Astrocyte (in vitro differentiated cells and primary cell): ENCODE results near the gene PLEKHM3.

ENCODE experiments used
- CTCF ChIP-seq: IDR thresholded peaks from 2 replicates; pipeline ENCODE4 v1.5.1; 2011; ENCODE audit warnings: low read depth, mild to moderate bottlenecking, inconsistent platforms, low read length, moderate library complexity; ENCODE audit not compliant: insufficient read depth
- EZH2 ChIP-seq: IDR thresholded peaks from 2 replicates; pipeline ENCODE4 v1.6.1; 2012; ENCODE audit warnings: mild to moderate bottlenecking, low read length, inconsistent platforms; ENCODE audit not compliant: insufficient read depth

- TF ChIP-seq CTCF: no peak
- TF ChIP-seq EZH2: no peak
These were observed 134.1 kb downstream of the PLEKHM3 start for GRCh38 chr2:207891086-207891844.
